GM12878 (cell line): ENCODE data around the gene EGFR. TPM values are rescaled to one million over a fixed set of nuclear protein-coding genes. Genes with fewer than 3 reads are reported as not detected.

Experiments
- ATAC-seq: fragments of 200-7000 bp; cut with Tn5 transposase; 3 replicates; pipeline ENCODE4 v1.9.1; 2020; ENCODE audit warnings: mild to moderate bottlenecking, moderate library complexity
- BruUV-seq: library from RNA; stranded (reverse); fragments of 400-500 nt; replicated peaks from 2 replicates; lab custom pipeline; 2021; lab: Mats Ljungman, UMichigan
- CTCF ChIA-PET: fragments of 300-600 bp; sonication (Branson Sonifier 250); formaldehyde crosslinking; extraction: SDS; loops from one replicate; lab custom pipeline; 2021; ENCODE audit warnings: inconsistent platforms; lab: Yijun Ruan, JAX
- POLR2A ChIA-PET: fragments of 350-600 bp; formaldehyde crosslinking; extraction: SDS; loops from one replicate; lab custom pipeline; 2021; ENCODE audit warnings: inconsistent platforms; lab: Charles Lee
- RAD21 ChIA-PET: fragments of 300-600 bp; sonication (Branson Sonifier 250); formaldehyde crosslinking; loops from one replicate; lab custom pipeline; 2023; ENCODE audit warnings: antibody characterized with exemption; ENCODE audit not compliant: unreplicated experiment; lab: Charles Lee
- SMC1A ChIA-PET: fragments of 300-600 bp; sonication (Branson Sonifier 250); formaldehyde crosslinking; loops from one replicate; lab custom pipeline; 2023; ENCODE audit not compliant: unreplicated experiment, uncharacterized antibody; lab: Charles Lee
- DNase-seq: peaks from one replicate; pipeline ENCODE4 v3.0.0-alpha.2; 2011; ENCODE audit warnings: low read depth, low spot score
- FAIRE-seq: peaks from 3 replicates; lab custom pipeline; 2011; peaks lifted over from hg19 to GRCh38; lab: Jason Lieb, UNC
- H2AFZ ChIP-seq: 2 replicates; pipeline ENCODE4 v1.6.0; 2011; ENCODE audit warnings: low read depth, low read length, control low read depth; ENCODE audit not compliant: control insufficient read depth
- H3K27ac ChIP-seq: 2 replicates; pipeline ENCODE4 v1.5.1; 2011; ENCODE audit warnings: control low read depth; ENCODE audit not compliant: control insufficient read depth, insufficient read depth
- H3K27me3 ChIP-seq, 2 experiments: replicated peaks in 1 of 2; 2 replicates each; pipeline versions ENCODE4 v1.6.0 to v1.6.1; 2011; ENCODE audit warnings: low read length in 1 of 2; ENCODE audit not compliant: control insufficient read depth in 2 of 2, insufficient read depth in 2 of 2
- H3K36me3 ChIP-seq, 2 experiments: 2 replicates each; pipeline ENCODE4 v1.5.1; 2011; ENCODE audit warnings: low read length in 1 of 2; ENCODE audit not compliant: control insufficient read depth in 2 of 2, insufficient read depth in 2 of 2
- H3K4me1 ChIP-seq: 2 replicates; pipeline ENCODE4 v1.6.1; 2011; ENCODE audit warnings: mild to moderate bottlenecking, low read length, moderate library complexity, mixed read lengths; ENCODE audit not compliant: control insufficient read depth, insufficient read depth
- H3K4me2 ChIP-seq: 2 replicates; pipeline ENCODE4 v1.6.0; 2011; ENCODE audit warnings: control low read depth; ENCODE audit not compliant: control insufficient read depth, insufficient read depth
- H3K4me3 ChIP-seq: fragments of 200-600 bp; sonication (generic); 2 replicates; pipeline ENCODE4 v1.5.1; 2016
- H3K79me2 ChIP-seq: 2 replicates; pipeline ENCODE4 v1.6.0; 2011; ENCODE audit warnings: low read length; ENCODE audit not compliant: control insufficient read depth, insufficient read depth
- H3K9ac ChIP-seq: 2 replicates; pipeline ENCODE4 v1.8.0; 2011; ENCODE audit warnings: low read length, control low read depth, mixed read lengths; ENCODE audit not compliant: control insufficient read depth, insufficient read depth
- H3K9me3 ChIP-seq: replicated peaks from 3 replicates; pipeline ENCODE4 v1.5.1; 2011; ENCODE audit warnings: mild to moderate bottlenecking, low read length; ENCODE audit not compliant: control insufficient read depth, insufficient read depth
- H4K20me1 ChIP-seq: 2 replicates; pipeline ENCODE4 v1.6.0; 2011; ENCODE audit not compliant: control insufficient read depth, insufficient read depth
- BHLHE40 ChIP-seq, 2 experiments: fragments of 450-650 bp in 1 of 2; IDR thresholded peaks; 2 replicates each; pipeline ENCODE4 v1.6.1; 2011 to 2017; ENCODE audit warnings: low read depth in 2 of 2, borderline replicate concordance in 1 of 2, improper control_type of control experiment in 1 of 2, low read length in 1 of 2, mild to moderate bottlenecking in 1 of 2
- HCFC1 ChIP-seq: fragments of 150-350 bp; IDR thresholded peaks from 2 replicates; pipeline ENCODE4 v1.6.1; 2014; ENCODE audit warnings: low read length
- RFX5 ChIP-seq: IDR thresholded peaks from 2 replicates; pipeline ENCODE4 v1.6.1; 2011; ENCODE audit warnings: low read depth, low read length, improper control_type of control experiment
- SMAD5 ChIP-seq: IDR thresholded peaks from 2 replicates; pipeline ENCODE4 v1.6.1; 2016; ENCODE audit warnings: antibody characterized with exemption, low read depth
- SREBF2 ChIP-seq: IDR thresholded peaks from 2 replicates; pipeline ENCODE4 v1.6.1; 2012; ENCODE audit warnings: mild to moderate bottlenecking, low read length
- ZNF274 ChIP-seq: IDR thresholded peaks from one replicate; pipeline ENCODE4 v1.8.0; 2011; ENCODE audit not compliant: insufficient read length, insufficient read depth
- WGBS: methylation state at CpG from one replicate; pipeline ENCODE4 v1.1.6; 2016; ENCODE audit warnings: low lambda C conversion rate; ENCODE audit not compliant: insufficient replicate concordance, insufficient coverage; ENCODE audit errors: missing lambda C conversion rate; 5-methylcytosine and 5-hydroxymethylcytosine counted together
- in situ Hi-C: fragments of 300-500 bp; cut with MboI; formaldehyde crosslinking; loops from 9 replicates; pipeline ENCODE4 v1.14.3; 2018; ENCODE audit warnings: mixed read lengths
- intact Hi-C: fragments of 100-400 bp; cut with micrococcal nuclease; formaldehyde crosslinking; loops from one replicate; pipeline ENCODE4 v1.14.2; 2022; ENCODE audit not compliant: unreplicated experiment
- polyA plus RNA-seq, 11 experiments: library from polyadenylated mRNA; depleted of rRNA in 4 of 11; unstranded in 6 of 11; stranded (reverse) in 5 of 11; fragments of >200 nt; fragmentation: Nextera tagmentation in 4 of 11; fragmentation: Illumina TruSeq in 1 of 11; extraction: Ambion mirVana in 4 of 11; extraction: Trizol in 1 of 11; gene quantifications; 1 replicate in 1 of 11; 2 replicates in 10 of 11; pipeline versions ENCODE4 v1.2.1 to v1.2.3, GENCODE V29; 2011 to 2016; ENCODE audit warnings: inconsistent platforms in 2 of 11, missing spikeins in 2 of 11, low read depth in 1 of 11
- total RNA-seq, 4 experiments: library from RNA; depleted of rRNA in 3 of 4; stranded (reverse); fragments of >200 nt in 3 of 4; fragmentation: Illumina TruSeq in 1 of 4; extraction: Trizol in 1 of 4; gene quantifications; 2 replicates each; pipeline versions ENCODE4 v1.2.1 to v1.2.3, GENCODE V29; 2013 to 2021
- TF ChIP-seq, protein P1 (sequence below): fragments of 450-650 bp; IDR thresholded peaks from 2 replicates; pipeline ENCODE4 v1.6.1; 2016; ENCODE audit warnings: mild to moderate bottlenecking

Gene EGFR
- total and polyA plus RNA-seq, 10 of the 15 experiments (the other 5 are each of a cell fraction or from before 2014, with no cell fraction given) = 0.01 to 0.31 TPM; not detected in 8

DNA sequence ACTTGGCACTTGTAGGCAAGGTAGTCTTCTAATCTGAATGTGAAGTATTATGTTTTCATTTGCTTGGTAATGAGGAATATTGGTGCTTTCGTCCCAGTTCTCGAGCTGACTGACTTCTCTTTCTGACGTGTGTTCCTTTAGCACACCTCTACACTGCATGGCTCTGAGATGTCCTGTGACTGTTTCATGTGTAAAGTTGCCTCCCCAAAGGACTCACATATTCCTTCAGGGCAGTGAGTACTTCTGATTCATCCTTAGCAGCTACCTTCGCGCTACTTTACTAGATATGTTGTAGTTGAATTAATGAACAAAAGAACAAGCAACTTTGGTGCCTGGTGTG is 113.7 kb downstream of the EGFR start:
- DNase-seq = no peak
- no TSS peak for BruUV-seq
- TF ChIP-seq HCFC1 (no peak), SREBF2 (no peak), SMAD5 (no peak), BHLHE40 (IDR thresholded peaks at IDR 0.05; ENCODE audit: borderline replicate concordance in 1 of 2, low read depth in 2 of 2, low read length in 1 of 2) (no peak), RFX5 (no peak)
- in situ Hi-C loops (no loop called here), intact Hi-C loops (no loop called here)
- ChIA-PET RAD21 (interaction anchor here (1.0 to 1.6 kb wide), 5 partner anchors 10 to 344 kb away, joined by 3 to 6 read pairs (median 5); no protein-coding TSS in a partner anchor), CTCF (interaction anchor here (0.7 to 1.5 kb wide), 6 partner anchors 10 to 344 kb away, joined by 3 to 6 read pairs (median 4); no protein-coding TSS in a partner anchor), POLR2A (interaction anchor here (1.6 kb wide), 1 partner anchor 374 kb away, joined by 3 read pairs; the partner anchor contains the start of gene SEC61G), SMC1A (interaction anchor here (1.0 to 1.4 kb wide), 4 partner anchors 10 to 61 kb away, joined by 5 to 9 read pairs (median 6); no protein-coding TSS in a partner anchor)
- no peak for FAIRE-seq
- H3K79me2 ChIP-seq = no peaks in the 10 kb centered on the region
- H4K20me1 ChIP-seq = no peaks in the 10 kb centered on the region
- H3K36me3 ChIP-seq = no peaks in the 10 kb centered on the region
- H3K27ac ChIP-seq = no peak overlapping the region
- peaks cover 3% of the 10 kb centered on the region; the same call in 1 of the 2 replicates for H3K4me1 ChIP-seq
- H3K4me3 ChIP-seq = no peak overlapping the region
- no peaks in the 10 kb centered on the region; the same call in 2 of the 3 replicates for H3K9me3 ChIP-seq
- no peak overlapping the region for H2AFZ ChIP-seq
- ATAC-seq = no peak
- no peak overlapping the region for H3K4me2 ChIP-seq
- H3K27me3 ChIP-seq = no peaks in the 10 kb centered on the region
- no peak overlapping the region for H3K9ac ChIP-seq
- WGBS = 21% methylated on average over 5 of the region's 5 CpGs

GRCh38 chr7:55132890-55133551 is 114.2 kb downstream of the EGFR start:
- Histone ChIP-seq H3K4me2 (no peak overlapping the region), H3K4me3 (no peak overlapping the region), H3K27me3 (no peaks in the 10 kb centered on the region), H2AFZ (no peak overlapping the region), H4K20me1 (no peaks in the 10 kb centered on the region), H3K9ac (no peak overlapping the region), H3K27ac (no peak overlapping the region), H3K36me3 (no peaks in the 10 kb centered on the region), H3K79me2 (no peaks in the 10 kb centered on the region), H3K9me3 (no peaks in the 10 kb centered on the region; the same call in 2 of the 3 replicates), H3K4me1 (peaks cover 3% of the 10 kb centered on the region; the same call in 1 of the 2 replicates)
- BruUV-seq = no TSS peak
- in situ Hi-C loops = no loop called here
- intact Hi-C loops = no loop called here
- no peak for DNase-seq
- FAIRE-seq = no peak
- ATAC-seq = peak; percentile 54
- WGBS = 11% methylated on average over 10 of the region's 10 CpGs
- TF ChIP-seq ZNF274 (no peak), BHLHE40 (IDR thresholded peaks at IDR 0.05; ENCODE audit: borderline replicate concordance in 1 of 2, low read depth in 2 of 2, low read length in 1 of 2) (peak in 1 of 2 experiments; percentile 43; a peak in 1 of 4 replicates)
- TF ChIP-seq, protein P1, sequence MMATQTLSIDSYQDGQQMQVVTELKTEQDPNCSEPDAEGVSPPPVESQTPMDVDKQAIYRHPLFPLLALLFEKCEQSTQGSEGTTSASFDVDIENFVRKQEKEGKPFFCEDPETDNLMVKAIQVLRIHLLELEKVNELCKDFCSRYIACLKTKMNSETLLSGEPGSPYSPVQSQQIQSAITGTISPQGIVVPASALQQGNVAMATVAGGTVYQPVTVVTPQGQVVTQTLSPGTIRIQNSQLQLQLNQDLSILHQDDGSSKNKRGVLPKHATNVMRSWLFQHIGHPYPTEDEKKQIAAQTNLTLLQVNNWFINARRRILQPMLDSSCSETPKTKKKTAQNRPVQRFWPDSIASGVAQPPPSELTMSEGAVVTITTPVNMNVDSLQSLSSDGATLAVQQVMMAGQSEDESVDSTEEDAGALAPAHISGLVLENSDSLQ = 0 out of 2 replicates have a peak, but pooled peaks have one; percentile 19
- ChIA-PET SMC1A (interaction anchor here (0.9 to 1.4 kb wide), 5 partner anchors 9 to 114 kb away, joined by 3 to 9 read pairs (median 6); no protein-coding TSS in a partner anchor), POLR2A (interaction anchor here (1.6 kb wide), 1 partner anchor 374 kb away, joined by 3 read pairs; the partner anchor contains the start of gene SEC61G), CTCF (interaction anchor here (0.7 to 1.5 kb wide), 7 partner anchors 9 to 344 kb away, joined by 3 to 6 read pairs (median 4); no protein-coding TSS in a partner anchor), RAD21 (interaction anchor here (0.7 to 1.6 kb wide), 7 partner anchors 9 to 344 kb away, joined by 3 to 6 read pairs (median 5); no protein-coding TSS in a partner anchor)
